Subcutaneous adipose tissue (tissue), 4 donors: ENCODE results near the gene PPM1N. TPM values are rescaled to one million over a fixed set of nuclear protein-coding genes. Genes with fewer than 3 reads are reported as not detected.

Source experiments
- CTCF ChIP-seq: fragments of 450-650 bp; IDR thresholded peaks from one replicate; pipeline ENCODE4 v1.5.1; 2016; ENCODE audit warnings: low read depth, mild to moderate bottlenecking, control low read depth, antibody characterized with exemption, moderate library complexity
- total RNA-seq, 4 donors: library from RNA; depleted of rRNA; stranded (reverse); fragments of >200 nt; gene quantifications; one replicate each; pipeline ENCODE4 v1.1.0, GENCODE V29; 2016

Gene PPM1N
- total RNA-seq, 4 donors from 2014 or later: 1.3 to 2.0 (median 2.0) TPM; not detected in 1

- TF ChIP-seq CTCF: no peak
Measured at GRCh38 chr19:45467456-45468158, 30.6 kb upstream of the PPM1N start, which contains the start of gene FOSB. TSS of gene FOSB (plus strand) at chr19:45467996. CDS start at chr19:45468587, 591 bp downstream.

- no peak for TF ChIP-seq CTCF
Measured at GRCh38 chr19:45468159-45468651, 30.0 kb upstream of the PPM1N start.

GRCh38 chr19:45468803-45469131, 29.5 kb upstream of the PPM1N start:
- no peak for TF ChIP-seq CTCF

GRCh38 chr19:45469132-45469944, 28.9 kb upstream of the PPM1N start:
- no peak for TF ChIP-seq CTCF

GRCh38 chr19:45469945-45470761, 28.1 kb upstream of the PPM1N start:
- TF ChIP-seq CTCF: no peak

- TF ChIP-seq CTCF: no peak
Measured at GRCh38 chr19:45470762-45471081, 27.5 kb upstream of the PPM1N start.
